Measurements from ENCODE around the gene GNAT2.
"Not testable (repeated sequence)": the region's sequence is repeated elsewhere in the genome, so short reads cannot be mapped to it uniquely, and the experiment has no call there.

GNAT2 gene
- long read RNA-seq, donor 1: 0 reads
- long read RNA-seq, donor 2: 0 reads
- long read RNA-seq, donor 3: 0 reads
- long read RNA-seq, donor 4: 0 reads
- long read RNA-seq, donor 5: 0 reads
- long read RNA-seq, donor 6: 0 reads
- long read RNA-seq, donor 7: 0 reads
- long read RNA-seq, donor 8: 0 reads

GRCh38 chr1:109619576-109620400 lies at the start of gene GNAT2, which contains the start of gene AMPD2:
Gene GNAT2, minus strand, starts transcription at chr1:109619616. Its CDS starts 6,746 bp downstream, at chr1:109612870.
Gene AMPD2, plus strand, starts transcription at chr1:109619837. Its CDS starts 1,339 bp downstream, at chr1:109621176.
- peak; percentile 80 for DNase-seq

GRCh38 chr1:109668123-109668775 lies 48.8 kb upstream of the GNAT2 start:
- DNase-seq: peak; percentile 45

GRCh38 chr1:109667452-109668122 lies 48.2 kb upstream of the GNAT2 start, which contains the start of gene GSTM2:
Gene GSTM2, plus strand, starts transcription at chr1:109668057. Its CDS starts 59 bp downstream, at chr1:109668116.
- DNase-seq: peak; percentile 66

DNA sequence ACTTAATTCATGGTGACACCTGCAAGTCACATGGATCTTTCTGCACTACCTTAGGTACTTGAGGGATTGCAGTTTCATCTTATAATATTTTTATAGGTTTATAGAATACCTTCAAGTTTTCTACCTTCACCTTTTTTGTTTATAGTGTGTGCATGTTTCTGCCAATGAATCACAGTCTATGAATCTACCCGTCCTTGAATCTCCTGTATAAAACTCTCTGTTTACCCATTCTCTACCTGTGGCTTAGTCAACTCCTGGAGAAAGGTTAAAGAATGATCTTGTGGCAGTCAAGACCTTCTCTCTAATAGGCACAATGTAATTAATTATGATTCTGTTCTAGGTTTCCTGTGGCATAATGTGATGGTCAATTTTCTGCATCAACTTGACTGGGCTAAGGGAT lies 45.3 kb upstream of the GNAT2 start:
- no peak for DNase-seq

- DNase-seq: no peak
Observed at GRCh38 chr1:109661391-109661790, 42.0 kb upstream of the GNAT2 start.

GRCh38 chr1:109660691-109661026 lies 41.2 kb upstream of the GNAT2 start:
- DNase-seq: not testable (repeated sequence)

DNA sequence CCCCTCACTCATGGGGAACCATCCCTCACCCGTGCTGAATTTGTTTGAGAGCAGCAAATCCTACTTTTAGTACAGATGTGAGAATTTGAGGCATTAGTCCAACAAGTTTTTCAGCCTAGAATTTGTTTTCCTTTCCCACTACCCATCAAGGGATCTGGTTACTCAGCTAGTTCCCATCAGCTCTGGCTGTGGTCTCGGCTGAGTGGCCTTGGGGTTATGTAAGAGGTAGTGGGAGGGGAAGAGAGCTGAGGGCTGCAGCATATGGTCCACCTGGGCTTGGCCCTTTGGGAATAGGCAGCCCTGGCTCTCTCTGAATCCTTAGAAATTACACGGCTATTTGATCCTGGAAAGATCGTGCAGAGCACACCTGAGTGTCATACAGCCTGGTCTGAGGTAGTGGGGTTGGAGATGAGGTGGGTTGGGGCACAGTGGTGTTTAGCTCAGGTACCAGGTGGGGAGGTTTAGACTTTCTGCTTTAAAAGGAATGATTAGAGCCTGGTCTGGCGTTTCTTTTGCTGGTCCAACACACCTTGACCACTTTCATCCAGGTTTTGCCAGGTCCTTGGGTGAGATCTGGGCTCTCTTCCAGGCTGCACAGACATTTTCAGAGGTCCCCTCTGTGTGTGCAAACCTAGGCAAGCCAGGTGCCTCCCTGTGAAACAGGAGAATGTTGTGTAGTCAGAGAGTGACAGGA lies 40.7 kb upstream of the GNAT2 start:
- DNase-seq: peak; percentile 54

DNA sequence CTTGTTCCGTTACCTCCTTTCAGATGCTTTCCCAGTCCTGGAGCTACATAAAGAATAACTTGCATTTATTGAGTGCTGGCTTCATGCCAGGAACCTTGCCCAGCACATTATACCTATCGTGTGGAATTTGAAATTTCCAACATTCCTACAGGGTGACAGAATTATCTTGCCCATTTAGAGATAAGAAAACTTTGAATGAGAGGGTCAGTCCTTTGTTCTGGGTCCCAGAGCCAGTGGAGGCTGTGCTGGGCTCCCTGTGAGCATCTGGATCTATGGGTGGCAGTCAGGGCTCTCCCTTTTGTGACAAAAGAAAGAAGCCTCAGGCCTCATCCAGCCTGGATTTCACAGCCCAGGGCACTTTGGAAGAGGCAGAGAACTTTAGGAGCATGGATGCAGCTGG lies 39.7 kb upstream of the GNAT2 start:
- DNase-seq: no peak

DNA sequence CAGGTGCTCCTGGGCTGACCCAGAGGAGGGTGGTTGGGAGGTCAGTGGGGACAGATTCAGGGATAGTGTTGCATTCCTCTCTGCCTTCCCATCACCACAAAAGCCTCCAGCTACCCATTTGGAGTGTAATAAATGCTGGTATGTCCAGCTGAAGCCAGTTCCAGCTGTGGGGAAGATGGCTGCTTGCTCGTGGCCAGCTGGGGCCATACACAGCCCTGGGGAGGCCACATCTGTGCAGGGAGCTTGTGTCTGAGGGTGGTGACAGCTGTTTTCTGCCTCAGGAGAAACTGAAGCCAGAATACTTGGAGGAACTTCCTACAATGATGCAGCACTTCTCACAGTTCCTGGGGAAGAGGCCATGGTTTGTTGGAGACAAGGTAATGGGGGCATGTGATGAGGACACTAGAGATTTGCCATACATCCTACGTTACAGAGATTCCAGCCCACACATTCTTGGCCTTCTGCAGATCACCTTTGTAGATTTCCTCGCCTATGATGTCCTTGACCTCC lies 39.2 kb upstream of the GNAT2 start:
- no peak for DNase-seq

GRCh38 chr1:109657970-109658369 lies 38.6 kb upstream of the GNAT2 start:
- DNase-seq: no peak

GRCh38 chr1:109657395-109657794 lies 38.0 kb upstream of the GNAT2 start:
- no peak for DNase-seq

DNA sequence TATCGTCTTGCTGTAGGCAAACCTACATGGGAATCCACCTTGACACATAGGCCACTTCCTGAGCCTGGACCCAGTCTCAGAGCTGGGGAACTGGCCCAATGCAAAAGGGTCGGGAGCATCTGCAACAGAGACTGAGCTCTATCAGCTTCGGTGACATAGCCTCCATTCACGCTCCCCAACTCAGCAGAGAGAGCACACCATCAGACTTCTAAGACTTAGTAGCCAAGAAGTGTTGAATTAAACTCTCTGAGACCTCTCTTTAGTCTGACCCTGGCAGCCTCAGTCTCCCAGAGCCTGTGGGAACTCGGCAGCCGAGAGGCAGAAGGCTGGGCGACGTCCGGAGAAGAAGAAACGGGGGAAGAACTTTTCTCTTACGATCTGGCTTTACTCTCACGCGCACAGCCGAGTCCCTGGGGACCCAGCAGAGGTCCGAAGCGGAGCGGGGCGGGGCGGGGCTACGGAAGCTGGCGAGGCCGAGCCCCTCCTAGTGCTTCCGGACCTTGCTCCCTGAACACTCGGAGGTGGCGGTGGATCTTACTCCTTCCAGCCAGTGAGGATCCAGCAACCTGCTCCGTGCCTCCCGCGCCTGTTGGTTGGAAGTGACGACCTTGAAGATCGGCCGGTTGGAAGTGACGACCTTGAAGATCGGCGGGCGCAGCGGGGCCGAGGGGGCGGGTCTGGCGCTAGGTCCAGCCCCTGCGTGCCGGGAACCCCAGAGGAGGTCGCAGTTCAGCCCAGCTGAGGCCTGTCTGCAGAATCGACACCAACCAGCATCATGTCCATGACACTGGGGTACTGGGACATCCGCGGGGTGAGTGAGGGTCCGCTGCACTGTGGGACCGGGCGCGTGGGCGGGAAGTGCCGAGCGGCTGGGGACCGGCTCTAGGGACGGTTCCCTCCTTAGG lies 36.5 kb upstream of the GNAT2 start, which contains the start of gene GSTM4:
TSS of gene GSTM4 (plus strand) at position 485 of the 905 bp plus-strand sequence. CDS start at position 776, 291 bp downstream.
- peak; percentile 91 for DNase-seq

GRCh38 chr1:109654519-109654918 lies 35.1 kb upstream of the GNAT2 start:
- no peak for DNase-seq

GRCh38 chr1:109653306-109653705 lies 33.9 kb upstream of the GNAT2 start:
- no peak for DNase-seq

GRCh38 chr1:109652402-109652801 lies 33.0 kb upstream of the GNAT2 start:
- no peak for DNase-seq

GRCh38 chr1:109650609-109651008 lies 31.2 kb upstream of the GNAT2 start:
- DNase-seq: no peak

DNA sequence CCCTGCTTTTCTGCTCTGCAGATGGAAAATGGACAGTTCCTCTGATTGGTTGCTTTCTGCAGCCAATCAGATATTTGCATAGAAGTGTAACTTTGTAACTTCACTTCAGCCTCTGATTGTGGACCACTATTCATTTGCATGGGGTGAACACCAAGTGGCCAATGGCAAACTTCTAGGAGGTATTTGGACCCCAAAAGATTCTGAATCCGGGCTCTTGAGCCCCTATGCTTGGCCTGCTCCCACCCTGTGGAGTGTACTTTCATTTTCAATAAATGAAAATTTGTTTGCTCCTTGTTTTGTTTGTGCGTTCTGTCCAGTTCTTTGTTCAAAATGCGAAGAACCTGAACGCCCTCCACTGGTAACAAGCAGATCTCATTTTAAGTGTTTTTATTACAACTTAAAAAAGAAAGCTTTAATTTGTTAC lies 30.1 kb upstream of the GNAT2 start:
- DNase-seq: peak; percentile 48

- DNase-seq: no peak
Observed at GRCh38 chr1:109644670-109645069, 25.3 kb upstream of the GNAT2 start.

DNA sequence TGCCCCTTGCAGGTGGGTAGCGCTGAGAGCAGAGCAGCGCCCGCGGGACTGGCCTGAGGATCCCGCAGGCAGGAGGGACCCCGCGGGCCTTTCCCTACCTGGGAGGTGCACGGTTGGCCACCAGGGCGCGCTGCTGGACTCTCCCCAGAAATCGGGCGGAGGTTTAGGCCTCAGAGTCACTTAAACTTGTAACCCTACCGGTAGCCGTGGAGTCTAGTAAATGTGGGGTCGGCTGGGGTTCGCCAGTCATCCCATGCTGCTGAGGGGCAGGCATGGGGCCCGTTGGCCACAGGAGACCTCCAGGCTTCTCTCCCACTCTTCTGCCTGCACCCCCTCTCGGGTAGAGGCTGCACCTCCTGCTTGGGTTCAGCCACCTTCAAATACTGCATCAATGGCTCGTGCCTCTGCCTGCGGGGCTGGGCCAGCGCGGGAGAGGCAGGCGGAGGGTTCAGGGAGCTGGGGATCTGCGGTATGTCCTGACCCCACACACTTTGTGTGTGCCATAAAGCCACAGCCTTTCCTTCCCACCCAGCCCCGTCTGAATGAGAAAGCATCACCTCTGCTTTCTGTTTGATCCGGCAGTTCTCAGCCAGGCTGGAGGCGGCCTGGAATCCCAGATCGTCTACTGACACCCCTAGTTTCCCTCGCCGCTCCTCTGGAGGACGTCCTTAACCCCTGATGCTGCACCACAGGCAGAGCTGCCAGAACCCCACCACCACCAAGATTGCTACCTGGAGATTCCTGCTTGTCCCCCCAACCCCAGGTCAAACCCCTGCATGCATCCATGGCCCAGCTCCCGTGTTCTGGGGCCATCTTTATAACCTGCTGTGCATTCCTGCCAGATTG lies 24.2 kb upstream of the GNAT2 start:
- DNase-seq: peak; percentile 72

GRCh38 chr1:109642626-109643025 lies 23.2 kb upstream of the GNAT2 start:
- DNase-seq: no peak

Data from right kidney (tissue), 9 donors.